ENCODE measurements around the gene TPI1. TPM values are rescaled to one million over a fixed set of nuclear protein-coding genes. Genes with fewer than 3 reads are reported as not detected.
A peak's percentile ranks its signal among the peaks of the same experiment; 100 is the strongest.

Gene TPI1
- 396 TPM for polyA plus RNA-seq (2013)

DNA sequence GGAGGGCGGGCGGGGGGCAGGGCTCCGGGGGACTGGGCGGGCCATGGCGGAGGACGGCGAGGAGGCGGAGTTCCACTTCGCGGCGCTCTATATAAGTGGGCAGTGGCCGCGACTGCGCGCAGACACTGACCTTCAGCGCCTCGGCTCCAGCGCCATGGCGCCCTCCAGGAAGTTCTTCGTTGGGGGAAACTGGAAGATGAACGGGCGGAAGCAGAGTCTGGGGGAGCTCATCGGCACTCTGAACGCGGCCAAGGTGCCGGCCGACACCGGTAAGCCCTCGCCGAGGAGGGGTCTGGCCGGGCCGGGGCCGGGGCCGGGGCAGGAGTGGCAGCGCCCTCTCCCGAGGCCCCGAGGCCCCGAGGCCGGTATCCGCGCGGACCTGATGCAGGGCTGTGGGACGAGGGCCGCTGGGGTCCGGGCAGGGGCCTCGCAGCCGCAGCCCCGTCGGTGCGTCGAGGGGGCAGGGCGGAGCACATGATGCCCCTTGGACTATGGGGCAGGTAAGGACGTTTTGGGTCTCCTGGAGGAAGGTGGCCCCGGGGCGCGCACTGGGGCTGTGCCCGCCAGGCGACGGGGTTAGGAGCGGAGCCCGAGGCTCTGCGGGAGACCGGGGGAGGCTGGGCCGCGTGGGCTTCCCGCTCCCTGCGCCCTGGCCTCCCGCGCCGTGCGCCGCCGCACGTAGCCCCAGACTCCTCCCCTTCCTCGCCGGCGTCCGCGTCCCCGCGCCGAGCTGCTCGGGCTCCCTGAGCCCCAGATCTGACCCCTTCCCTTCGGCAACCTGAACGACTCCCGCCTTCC, at the start of gene TPI1:
TSS of gene TPI1 (plus strand) at position 119 of the 798 bp plus-strand sequence. CDS start at position 155, 36 bp downstream.
- under 1% methylated on average over 63 of the region's 86 CpGs for WGBS (ENCODE audit: insufficient coverage)
- peaks cover 8 to 55% (median 46%) of the 10 kb centered on the region in 4 experiments for H3K4me1 ChIP-seq (ENCODE audit: control extremely low read depth in 1 of 4, control insufficient read depth in 4 of 4, insufficient read depth in 4 of 4, low read length in 3 of 4)
- CTCF ChIA-PET: interaction anchor here (0.7 to 9.4 kb wide), 17 partner anchors 8 to 293 kb away, joined by 3 to 105 read pairs (median 4); partner anchors contain the start of genes C12orf57, CDCA3, LRRC23 and RNU7-1
- peak within 1 kb of the TSS; percentile 63 to 89 (median 78) for H3K4me3 ChIP-seq (ENCODE audit: control insufficient read depth in 1 of 7, extremely low read depth in 1 of 7, insufficient read depth in 4 of 7, low read depth in 2 of 7, low read length in 6 of 7)
- no peaks in the 10 kb centered on the region for H3K27me3 ChIP-seq (replicated peaks in 2 of 5; ENCODE audit: control insufficient read depth in 4 of 5, insufficient read depth in 5 of 5, low read length in 4 of 5)
- H3K27ac ChIP-seq (ENCODE audit: insufficient read depth in 1 of 2, low read depth in 1 of 2, low read length in 2 of 2, poor library complexity in 1 of 2, severe bottlenecking in 2 of 2): peak within 1 kb of the TSS; percentile 25 to 80
- POLR2A ChIA-PET: interaction anchor here (0.6 to 3.7 kb wide), 5 partner anchors 14 to 81 kb away, joined by 3 to 21 read pairs (median 6); partner anchors contain the start of genes C12orf57, CDCA3, RNU7-1 and USP5
- peaks cover 4 to 67% (median 50%) of the 10 kb centered on the region in 4 experiments for H3K36me3 ChIP-seq (ENCODE audit: control insufficient read depth in 4 of 4, insufficient read depth in 4 of 4, low read length in 3 of 4)
- DNase-seq: peak in 2 of 3 donors; percentile 30 to 42
- no peaks in the 10 kb centered on the region for H3K9me3 ChIP-seq (ENCODE audit: control extremely low read depth in 1 of 5, control insufficient read depth in 4 of 5, insufficient read depth in 2 of 5, low read depth in 1 of 5, low read length in 4 of 5)

DNA sequence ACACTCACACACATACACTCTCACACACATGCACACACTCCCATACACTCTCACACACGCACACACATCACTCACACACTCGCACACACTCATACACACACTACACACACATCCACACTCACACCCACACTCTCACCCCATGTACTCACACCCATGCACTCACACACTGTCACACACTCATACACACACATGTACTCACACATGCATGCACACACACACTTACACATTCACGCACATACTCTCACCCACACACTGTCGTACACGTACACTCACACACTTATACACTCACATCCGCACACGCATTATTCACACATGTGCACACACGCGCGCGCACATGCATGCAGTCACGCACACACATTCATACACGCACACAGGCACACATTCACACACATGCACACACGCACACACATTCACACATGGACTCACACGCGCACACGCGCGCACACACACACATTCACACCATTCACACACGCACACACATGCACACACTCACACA, 49.6 kb upstream of the TPI1 start:
- Histone ChIP-seq H3K36me3 (ENCODE audit: control insufficient read depth in 4 of 4, insufficient read depth in 4 of 4, low read length in 3 of 4) (no peaks in the 10 kb centered on the region), H3K4me1 (ENCODE audit: control extremely low read depth in 1 of 4, control insufficient read depth in 4 of 4, insufficient read depth in 4 of 4, low read length in 3 of 4) (peaks cover 0 to 26% (median 19%) of the 10 kb centered on the region in 4 experiments), H3K4me3 (ENCODE audit: control insufficient read depth in 1 of 7, extremely low read depth in 1 of 7, insufficient read depth in 4 of 7, low read depth in 2 of 7, low read length in 6 of 7) (no peak overlapping the region), H3K9me3 (ENCODE audit: control extremely low read depth in 1 of 5, control insufficient read depth in 4 of 5, insufficient read depth in 2 of 5, low read depth in 1 of 5, low read length in 4 of 5) (no peaks in the 10 kb centered on the region), H3K27ac (ENCODE audit: insufficient read depth in 1 of 2, low read depth in 1 of 2, low read length in 2 of 2, poor library complexity in 1 of 2, severe bottlenecking in 2 of 2) (no peak overlapping the region), H3K27me3 (replicated peaks in 2 of 5; ENCODE audit: control insufficient read depth in 4 of 5, insufficient read depth in 5 of 5, low read length in 4 of 5) (no peaks in the 10 kb centered on the region)
- ChIA-PET POLR2A (interaction anchor here (1.0 kb wide), 1 partner anchor 15 kb away, joined by 3 read pairs; no protein-coding TSS in a partner anchor), CTCF (interaction anchor here (1.2 to 1.4 kb wide), 4 partner anchors 23 to 63 kb away, joined by 3 to 6 read pairs (median 3); partner anchors contain the start of gene GNB3)
- DNase-seq: no peak
- WGBS (ENCODE audit: insufficient coverage): 93% methylated on average over 14 of the region's 20 CpGs

DNA sequence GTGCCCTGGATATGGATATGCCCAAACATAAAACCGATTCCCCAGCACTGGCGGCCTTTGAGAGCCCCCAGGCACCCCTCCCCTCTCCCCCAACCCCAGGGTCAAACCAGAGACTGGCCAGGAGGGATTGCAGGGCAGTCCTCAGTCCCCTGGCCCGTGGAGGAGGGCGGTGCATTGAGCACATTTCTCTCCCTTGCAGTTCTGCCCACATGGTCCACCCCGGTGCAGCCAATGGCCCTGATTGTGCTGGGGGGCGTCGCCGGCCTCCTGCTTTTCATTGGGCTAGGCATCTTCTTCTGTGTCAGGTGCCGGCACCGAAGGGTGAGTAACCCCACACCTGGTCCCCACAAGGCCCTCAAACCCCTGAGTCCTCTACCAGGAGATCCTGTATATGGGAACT, 49.1 kb upstream of the TPI1 start:
- Histone ChIP-seq H3K4me1 (ENCODE audit: control extremely low read depth in 1 of 4, control insufficient read depth in 4 of 4, insufficient read depth in 4 of 4, low read length in 3 of 4) (peaks cover 0 to 25% (median 19%) of the 10 kb centered on the region in 4 experiments), H3K4me3 (ENCODE audit: control insufficient read depth in 1 of 7, extremely low read depth in 1 of 7, insufficient read depth in 4 of 7, low read depth in 2 of 7, low read length in 6 of 7) (no peak overlapping the region), H3K27me3 (replicated peaks in 2 of 5; ENCODE audit: control insufficient read depth in 4 of 5, insufficient read depth in 5 of 5, low read length in 4 of 5) (no peaks in the 10 kb centered on the region), H3K36me3 (ENCODE audit: control insufficient read depth in 4 of 4, insufficient read depth in 4 of 4, low read length in 3 of 4) (no peaks in the 10 kb centered on the region), H3K27ac (ENCODE audit: insufficient read depth in 1 of 2, low read depth in 1 of 2, low read length in 2 of 2, poor library complexity in 1 of 2, severe bottlenecking in 2 of 2) (no peak overlapping the region), H3K9me3 (ENCODE audit: control extremely low read depth in 1 of 5, control insufficient read depth in 4 of 5, insufficient read depth in 2 of 5, low read depth in 1 of 5, low read length in 4 of 5) (no peaks in the 10 kb centered on the region)
- CTCF ChIA-PET: no interaction called here
- POLR2A ChIA-PET: interaction anchor here (1.0 kb wide), 1 partner anchor 16 kb away, joined by 3 read pairs; no protein-coding TSS in a partner anchor
- WGBS (ENCODE audit: insufficient coverage): 90% methylated on average over 10 of the region's 10 CpGs
- no peak for DNase-seq

DNA sequence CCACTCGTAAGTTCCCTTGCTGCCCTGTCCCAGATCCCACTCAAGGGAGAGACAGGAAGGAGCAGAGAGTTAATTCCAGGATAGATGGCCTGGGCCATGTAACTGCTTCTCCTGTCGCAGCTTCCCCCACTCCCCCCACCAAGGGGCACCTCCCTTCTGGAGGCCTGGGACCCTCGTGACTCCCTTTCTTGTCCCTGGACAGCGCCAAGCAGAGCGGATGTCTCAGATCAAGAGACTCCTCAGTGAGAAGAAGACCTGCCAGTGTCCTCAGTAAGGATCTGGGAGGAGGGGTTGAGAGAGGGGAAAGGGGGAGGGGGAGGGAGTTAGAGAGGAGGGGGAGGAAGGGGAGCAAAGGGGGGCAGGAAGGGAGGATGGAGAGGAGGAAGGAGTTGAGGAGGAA, 48.7 kb upstream of the TPI1 start:
- ChIA-PET POLR2A (interaction anchor here (1.0 kb wide), 1 partner anchor 16 kb away, joined by 3 read pairs; no protein-coding TSS in a partner anchor), CTCF (no interaction called here)

DNA sequence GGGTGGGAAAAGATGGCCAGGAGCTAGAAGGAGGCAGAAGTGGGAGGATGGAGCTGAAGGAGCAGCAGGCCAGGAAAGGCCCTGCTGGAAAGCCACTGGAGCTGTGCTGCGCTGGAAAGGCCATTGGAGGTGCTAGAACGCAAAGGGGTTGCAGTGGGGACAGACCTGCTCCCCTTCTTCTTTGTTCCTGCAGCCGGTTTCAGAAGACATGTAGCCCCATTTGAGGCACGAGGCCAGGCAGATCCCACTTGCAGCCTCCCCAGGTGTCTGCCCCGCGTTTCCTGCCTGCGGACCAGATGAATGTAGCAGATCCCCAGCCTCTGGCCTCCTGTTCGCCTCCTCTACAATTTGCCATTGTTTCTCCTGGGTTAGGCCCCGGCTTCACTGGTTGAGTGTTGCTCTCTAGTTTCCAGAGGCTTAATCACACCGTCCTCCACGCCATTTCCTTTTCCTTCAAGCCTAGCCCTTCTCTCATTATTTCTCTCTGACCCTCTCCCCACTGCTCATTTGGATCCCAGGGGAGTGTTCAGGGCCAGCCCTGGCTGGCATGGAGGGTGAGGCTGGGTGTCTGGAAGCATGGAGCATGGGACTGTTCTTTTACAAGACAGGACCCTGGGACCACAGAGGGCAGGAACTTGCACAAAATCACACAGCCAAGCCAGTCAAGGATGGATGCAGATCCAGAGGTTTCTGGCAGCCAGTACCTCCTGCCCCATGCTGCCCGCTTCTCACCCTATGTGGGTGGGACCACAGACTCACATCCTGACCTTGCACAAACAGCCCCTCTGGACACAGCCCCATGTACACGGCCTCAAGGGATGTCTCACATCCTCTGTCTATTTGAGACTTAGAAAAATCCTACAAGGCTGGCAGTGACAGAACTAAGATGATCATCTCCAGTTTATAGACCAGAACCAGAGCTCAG, 48.0 kb upstream of the TPI1 start:
- Histone ChIP-seq H3K27ac (ENCODE audit: insufficient read depth in 1 of 2, low read depth in 1 of 2, low read length in 2 of 2, poor library complexity in 1 of 2, severe bottlenecking in 2 of 2) (no peak overlapping the region), H3K27me3 (replicated peaks in 2 of 5; ENCODE audit: control insufficient read depth in 4 of 5, insufficient read depth in 5 of 5, low read length in 4 of 5) (no peaks in the 10 kb centered on the region), H3K36me3 (ENCODE audit: control insufficient read depth in 4 of 4, insufficient read depth in 4 of 4, low read length in 3 of 4) (no peaks in the 10 kb centered on the region), H3K9me3 (ENCODE audit: control extremely low read depth in 1 of 5, control insufficient read depth in 4 of 5, insufficient read depth in 2 of 5, low read depth in 1 of 5, low read length in 4 of 5) (no peaks in the 10 kb centered on the region), H3K4me1 (ENCODE audit: control extremely low read depth in 1 of 4, control insufficient read depth in 4 of 4, insufficient read depth in 4 of 4, low read length in 3 of 4) (peaks cover 0 to 25% (median 19%) of the 10 kb centered on the region in 4 experiments), H3K4me3 (ENCODE audit: control insufficient read depth in 1 of 7, extremely low read depth in 1 of 7, insufficient read depth in 4 of 7, low read depth in 2 of 7, low read length in 6 of 7) (no peak overlapping the region)
- POLR2A ChIA-PET: no interaction called here
- WGBS (ENCODE audit: insufficient coverage): over 99% methylated on average over 11 of the region's 13 CpGs
- CTCF ChIA-PET: interaction anchor here (1.5 to 13.0 kb wide), 3 partner anchors 8 to 66 kb away, joined by 3 to 97 read pairs (median 35); partner anchors contain the start of gene MLF2
- no peak for DNase-seq

More for the DNA sequence above, 48.7 kb upstream of the TPI1 start:
- no peak overlapping the region for H3K27ac ChIP-seq (ENCODE audit: insufficient read depth in 1 of 2, low read depth in 1 of 2, low read length in 2 of 2, poor library complexity in 1 of 2, severe bottlenecking in 2 of 2)
- H3K4me1 ChIP-seq (ENCODE audit: control extremely low read depth in 1 of 4, control insufficient read depth in 4 of 4, insufficient read depth in 4 of 4, low read length in 3 of 4): peaks cover 0 to 25% (median 19%) of the 10 kb centered on the region in 4 experiments
- H3K9me3 ChIP-seq (ENCODE audit: control extremely low read depth in 1 of 5, control insufficient read depth in 4 of 5, insufficient read depth in 2 of 5, low read depth in 1 of 5, low read length in 4 of 5): no peaks in the 10 kb centered on the region
- no peaks in the 10 kb centered on the region for H3K36me3 ChIP-seq (ENCODE audit: control insufficient read depth in 4 of 4, insufficient read depth in 4 of 4, low read length in 3 of 4)
- H3K4me3 ChIP-seq (ENCODE audit: control insufficient read depth in 1 of 7, extremely low read depth in 1 of 7, insufficient read depth in 4 of 7, low read depth in 2 of 7, low read length in 6 of 7): no peak overlapping the region
- H3K27me3 ChIP-seq (replicated peaks in 2 of 5; ENCODE audit: control insufficient read depth in 4 of 5, insufficient read depth in 5 of 5, low read length in 4 of 5): no peaks in the 10 kb centered on the region
- DNase-seq: no peak
- WGBS (ENCODE audit: insufficient coverage): 100% methylated on average over 1 of the region's 5 CpGs

DNA sequence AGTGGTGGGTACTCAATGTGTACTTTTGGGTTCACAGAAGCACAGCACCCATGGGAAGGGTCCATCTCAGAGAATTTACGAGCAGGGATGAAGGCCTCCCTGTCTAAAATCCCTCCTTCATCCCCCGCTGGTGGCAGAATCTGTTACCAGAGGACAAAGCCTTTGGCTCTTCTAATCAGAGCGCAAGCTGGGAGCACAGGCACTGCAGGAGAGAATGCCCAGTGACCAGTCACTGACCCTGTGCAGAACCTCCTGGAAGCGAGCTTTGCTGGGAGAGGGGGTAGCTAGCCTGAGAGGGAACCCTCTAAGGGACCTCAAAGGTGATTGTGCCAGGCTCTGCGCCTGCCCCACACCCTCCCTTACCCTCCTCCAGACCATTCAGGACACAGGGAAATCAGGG, 47.2 kb upstream of the TPI1 start:
- POLR2A ChIA-PET: no interaction called here
- no peak overlapping the region for H3K27ac ChIP-seq (ENCODE audit: insufficient read depth in 1 of 2, low read depth in 1 of 2, low read length in 2 of 2, poor library complexity in 1 of 2, severe bottlenecking in 2 of 2)
- DNase-seq: no peak
- no peak overlapping the region for H3K4me3 ChIP-seq (ENCODE audit: control insufficient read depth in 1 of 7, extremely low read depth in 1 of 7, insufficient read depth in 4 of 7, low read depth in 2 of 7, low read length in 6 of 7)
- H3K9me3 ChIP-seq (ENCODE audit: control extremely low read depth in 1 of 5, control insufficient read depth in 4 of 5, insufficient read depth in 2 of 5, low read depth in 1 of 5, low read length in 4 of 5): no peaks in the 10 kb centered on the region
- 100% methylated on average over 5 of the region's 5 CpGs for WGBS (ENCODE audit: insufficient coverage)
- peaks cover 0 to 25% (median 19%) of the 10 kb centered on the region in 4 experiments for H3K4me1 ChIP-seq (ENCODE audit: control extremely low read depth in 1 of 4, control insufficient read depth in 4 of 4, insufficient read depth in 4 of 4, low read length in 3 of 4)
- H3K36me3 ChIP-seq (ENCODE audit: control insufficient read depth in 4 of 4, insufficient read depth in 4 of 4, low read length in 3 of 4): no peaks in the 10 kb centered on the region
- CTCF ChIA-PET: interaction anchor here (1.5 to 13.0 kb wide), 5 partner anchors 8 to 67 kb away, joined by 3 to 97 read pairs (median 25); partner anchors contain the start of genes MLF2 and PTMS
- H3K27me3 ChIP-seq (replicated peaks in 2 of 5; ENCODE audit: control insufficient read depth in 4 of 5, insufficient read depth in 5 of 5, low read length in 4 of 5): no peaks in the 10 kb centered on the region

Measured in common myeloid progenitor, CD34-positive (primary cell).